Tongue (tissue), 2 donors: ENCODE results near the gene TCTN1. TPM values are rescaled to one million over a fixed set of nuclear protein-coding genes. Genes with fewer than 3 reads are reported as not detected.
A peak's percentile ranks its signal among the peaks of the same experiment; 100 is the strongest.
"Not testable (repeated sequence)": the region's sequence is repeated elsewhere in the genome, so short reads cannot be mapped to it uniquely, and the experiment has no call there.

Experiments
- DNase-seq: peaks from one replicate; pipeline ENCODE4 v3.0.0-alpha.2; 2015
- total RNA-seq: library from RNA; depleted of rRNA; stranded (reverse); fragments of >200 nt; gene quantifications from one replicate; pipeline ENCODE4 v1.2.3, GENCODE V29; 2014

Gene TCTN1
- total RNA-seq, 1 donor from 2014 or later = 21.5 TPM

DNA sequence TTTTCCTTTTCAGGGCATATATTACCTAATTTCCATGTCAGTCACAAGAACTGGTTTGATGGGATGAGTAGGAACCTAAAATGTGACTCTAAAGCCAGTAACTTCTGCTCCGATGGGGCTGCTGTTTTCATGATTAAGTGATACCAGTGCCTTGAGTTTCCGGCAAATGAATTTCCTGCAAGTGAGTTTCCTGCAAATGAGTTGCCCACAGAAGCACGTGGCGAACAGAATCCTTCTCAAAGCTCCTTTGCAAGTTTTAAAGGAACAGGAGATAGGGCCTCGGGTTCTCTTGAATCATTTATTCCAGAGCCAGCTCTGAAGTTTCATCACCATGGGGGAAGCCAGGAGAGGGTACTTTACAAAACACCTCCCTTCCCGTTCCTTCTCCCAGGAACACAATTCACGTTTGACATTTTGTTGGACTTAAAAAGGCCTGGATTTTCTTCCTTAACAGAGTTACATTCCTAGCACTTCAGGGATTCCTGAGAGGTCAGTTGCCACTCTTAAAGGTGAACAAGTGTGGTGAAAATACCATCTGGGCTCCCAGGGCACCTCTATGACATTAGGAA, 28.6 kb upstream of the TCTN1 start:
- no peak for DNase-seq

DNA sequence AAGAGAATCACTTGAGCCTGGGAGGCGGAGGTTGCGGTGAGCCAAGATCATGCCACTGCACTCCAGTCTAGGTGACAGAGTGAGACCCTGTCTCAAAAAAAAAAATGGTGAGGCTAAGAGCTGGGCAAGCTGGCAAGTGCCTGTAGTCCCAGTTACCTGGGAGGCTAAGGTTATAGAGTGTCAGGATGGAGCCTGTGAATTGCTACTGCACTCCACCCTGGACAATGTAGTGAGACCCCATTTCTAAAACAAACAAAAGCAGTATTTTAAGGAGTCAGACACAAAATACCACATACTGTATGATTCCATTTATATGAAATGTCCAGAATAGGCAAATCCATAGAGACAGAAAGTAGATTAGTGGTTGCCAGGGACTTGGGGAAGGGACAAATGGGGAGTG, 26.8 kb upstream of the TCTN1 start:
- DNase-seq = not testable (repeated sequence)

DNA sequence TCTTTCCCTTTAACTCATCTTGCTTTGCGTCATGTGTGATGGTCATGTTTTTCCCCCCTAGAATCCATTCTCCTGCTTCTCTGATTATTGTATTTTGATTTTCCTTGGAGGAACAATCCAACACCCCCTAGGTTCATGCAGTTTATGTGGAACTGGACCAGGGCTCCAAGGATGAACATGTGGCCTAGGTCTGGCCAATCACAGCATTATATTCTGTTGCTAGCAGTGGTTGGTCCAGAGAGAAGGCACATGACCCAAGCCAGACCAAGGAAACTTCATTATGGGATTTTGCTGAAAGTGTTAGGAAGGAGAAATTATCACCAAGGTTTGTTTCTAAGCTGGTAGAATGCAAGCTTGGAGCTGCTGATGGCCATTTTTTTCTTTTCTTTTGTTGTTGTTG, 23.9 kb upstream of the TCTN1 start:
- no peak for DNase-seq

DNA sequence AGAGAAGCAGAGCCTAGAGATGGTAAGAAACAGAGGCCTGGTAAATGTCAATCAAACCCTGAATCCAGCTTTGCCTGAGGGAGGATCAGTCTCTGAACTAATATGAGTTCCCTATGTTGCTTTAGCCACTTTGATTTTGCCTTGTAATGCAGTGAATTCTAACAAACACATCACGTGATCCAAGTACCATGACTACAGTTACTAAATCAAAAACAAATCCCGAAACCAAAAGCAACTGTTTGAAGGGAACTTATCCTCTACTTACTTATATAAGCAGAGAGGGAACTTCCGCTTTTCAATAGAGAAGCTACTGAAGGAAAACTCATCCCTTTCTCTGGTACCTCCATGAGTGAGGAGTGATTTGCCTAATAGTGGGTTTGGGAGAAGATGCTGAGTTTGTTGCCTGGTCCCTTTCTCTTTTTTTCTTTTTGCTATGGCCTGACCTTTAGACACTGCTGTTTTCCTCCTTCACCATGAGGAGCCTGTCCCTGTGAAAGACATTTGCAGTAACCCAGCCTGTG, 23.1 kb upstream of the TCTN1 start:
- DNase-seq = peak; percentile 43

DNA sequence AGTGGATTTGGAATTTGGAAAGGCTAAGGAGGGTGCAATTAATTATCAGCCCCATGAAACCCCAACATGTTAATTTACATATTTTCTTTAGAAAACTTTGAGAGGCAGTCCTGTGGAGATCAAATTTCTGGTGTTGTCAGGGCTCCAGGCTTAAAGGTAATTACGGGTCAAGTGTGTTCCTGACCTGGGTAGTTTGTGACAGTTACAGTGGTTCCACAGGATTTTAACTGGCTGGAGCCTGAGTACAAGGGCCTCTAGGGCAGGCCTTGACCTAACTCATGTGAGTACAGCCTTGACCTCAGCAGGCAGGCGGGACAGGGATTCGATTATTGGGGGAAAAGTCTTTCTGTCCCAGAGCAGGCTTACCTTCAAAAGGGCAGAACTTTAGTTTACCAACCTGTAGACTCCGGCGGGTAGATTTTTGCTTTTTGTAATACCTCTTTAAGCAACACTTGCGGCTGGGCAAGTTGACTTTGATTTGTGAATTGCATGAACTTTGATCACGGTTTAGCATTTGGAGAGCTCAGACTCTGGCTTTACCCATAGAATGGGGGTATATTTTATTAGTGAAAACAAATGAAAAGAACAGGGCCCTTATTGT, 22.4 kb upstream of the TCTN1 start:
- no peak for DNase-seq

DNA sequence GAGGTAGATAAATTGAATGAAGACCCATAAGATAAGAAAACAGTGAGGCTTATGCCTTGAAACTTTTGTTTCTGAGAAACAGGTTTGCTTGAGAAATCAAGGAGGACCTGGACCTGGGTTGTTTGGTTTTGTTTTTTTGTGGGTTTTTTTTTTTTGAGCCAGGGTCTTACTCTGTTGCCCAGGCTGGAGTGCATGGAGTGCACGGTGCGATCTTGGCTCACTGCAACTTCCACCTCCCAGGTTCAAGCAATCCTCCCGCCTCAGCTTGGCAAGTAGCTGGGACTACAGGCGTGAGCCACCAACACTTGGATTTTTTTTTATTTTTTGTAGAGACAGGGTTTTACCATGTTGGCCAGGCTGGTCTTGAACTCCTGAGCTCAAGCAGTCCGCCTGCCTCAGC, 21.9 kb upstream of the TCTN1 start:
- DNase-seq = no peak

DNA sequence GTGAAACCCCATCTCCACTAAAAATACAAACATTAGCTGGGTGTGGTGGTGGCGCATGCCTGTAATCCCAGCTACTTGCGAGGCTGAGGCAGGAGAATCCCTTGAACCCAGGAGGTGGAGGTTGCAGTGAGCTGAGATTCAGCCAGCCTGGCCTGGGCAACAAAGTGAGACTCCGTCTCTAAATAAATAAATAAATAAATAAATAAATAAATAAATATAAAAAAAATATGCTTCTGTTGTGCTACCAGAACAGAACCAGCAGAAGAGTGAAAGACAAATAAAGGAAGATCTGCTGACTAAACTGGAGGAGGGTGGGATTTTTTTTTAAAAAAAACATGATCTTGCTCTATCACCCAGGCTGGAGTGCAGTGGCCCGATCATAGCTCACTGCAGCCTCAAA, 21.0 kb upstream of the TCTN1 start:
- DNase-seq = not testable (repeated sequence)

DNA sequence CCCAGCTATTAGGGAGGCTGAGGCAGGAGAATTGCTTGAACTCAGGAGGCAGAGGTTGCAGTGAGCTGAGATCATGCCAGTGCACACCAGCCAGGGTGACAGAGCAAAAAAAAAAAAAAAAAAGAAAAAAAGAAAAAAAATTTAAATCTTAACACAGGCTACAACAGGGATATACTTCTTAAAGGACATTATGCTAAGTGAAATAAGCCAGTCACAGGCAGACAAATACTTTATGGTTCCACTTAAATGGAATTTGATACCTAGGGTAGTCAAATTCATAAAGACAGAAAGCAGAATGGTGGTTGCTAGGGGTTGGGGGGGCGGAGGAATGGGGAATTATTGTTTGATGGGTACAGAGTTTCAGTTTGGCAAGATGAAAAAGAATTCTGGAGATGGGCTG, 16.0 kb upstream of the TCTN1 start:
- DNase-seq = no peak

DNA sequence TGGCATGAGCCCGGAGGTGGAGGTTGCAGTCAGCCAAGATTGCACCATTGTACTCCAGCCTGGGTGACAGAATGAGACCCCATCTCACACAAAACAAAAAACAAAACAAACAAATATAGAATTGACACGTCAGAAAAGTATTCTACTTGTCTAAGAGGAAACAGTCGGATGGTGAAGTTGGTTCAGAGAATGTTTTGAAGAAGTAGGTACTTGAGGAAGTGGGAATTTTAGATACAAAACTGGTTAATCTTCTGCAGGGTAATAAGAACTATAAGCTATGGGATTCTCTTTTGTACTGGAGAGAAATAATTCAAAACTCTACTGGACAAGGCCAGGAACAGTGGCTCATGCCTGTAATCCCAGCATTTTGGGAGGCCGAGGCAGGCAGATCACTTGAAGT, 14.6 kb upstream of the TCTN1 start:
- no peak for DNase-seq

DNA sequence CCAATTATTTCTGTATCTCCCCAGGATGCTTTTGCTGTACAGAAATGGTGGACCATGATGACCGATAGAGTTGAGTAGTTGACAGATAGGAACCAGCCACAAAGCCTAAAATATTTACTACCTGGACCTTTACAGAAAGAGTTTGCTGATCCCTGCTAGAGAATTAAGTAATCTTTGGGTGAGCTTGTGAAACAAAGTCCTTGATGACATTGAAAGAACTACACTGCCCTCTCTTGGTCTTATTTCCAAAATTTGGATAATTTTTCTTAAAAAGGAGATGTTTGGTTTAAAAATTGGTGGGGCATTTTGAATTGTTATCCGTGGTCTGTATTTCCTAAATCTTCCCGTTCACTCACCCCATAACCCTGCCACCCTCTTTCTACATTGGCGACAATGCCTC, 13.7 kb upstream of the TCTN1 start:
- peak; percentile 59 for DNase-seq

DNA sequence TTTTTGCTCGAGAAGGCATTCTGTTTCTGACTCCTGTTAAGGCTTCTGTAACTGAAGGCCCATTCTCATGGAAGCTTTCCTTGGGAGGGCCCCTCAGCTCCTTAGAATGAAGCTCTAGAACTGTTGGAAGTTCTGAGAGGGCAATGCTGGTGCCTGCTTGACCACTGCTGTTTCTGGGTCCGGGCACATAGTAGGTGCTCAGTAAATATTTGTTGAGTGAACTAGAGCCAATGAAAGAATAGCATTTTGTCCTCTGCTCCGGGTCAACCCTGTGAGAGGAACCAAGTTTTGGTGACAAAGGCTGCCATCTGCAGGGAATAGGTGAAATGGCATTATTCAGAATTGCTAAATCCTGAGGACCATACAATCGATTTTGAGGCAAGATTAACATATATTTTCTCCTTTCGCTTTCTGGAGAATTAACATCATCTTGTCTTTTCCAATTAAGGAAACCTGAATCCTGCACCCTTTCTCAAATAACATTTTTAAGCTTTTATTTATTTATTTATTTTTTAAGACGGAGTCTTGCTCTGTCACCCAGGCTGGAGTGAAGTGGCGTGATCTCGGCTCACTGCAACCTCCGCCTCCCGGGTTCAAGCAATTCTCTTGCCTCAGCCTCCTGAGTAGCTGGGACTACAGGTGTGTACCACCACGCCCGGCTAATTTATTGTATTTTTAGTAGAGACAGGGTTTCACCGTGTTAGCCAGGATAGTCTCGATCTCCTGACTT, 11.7 kb upstream of the TCTN1 start:
- DNase-seq = peak; percentile 70

DNA sequence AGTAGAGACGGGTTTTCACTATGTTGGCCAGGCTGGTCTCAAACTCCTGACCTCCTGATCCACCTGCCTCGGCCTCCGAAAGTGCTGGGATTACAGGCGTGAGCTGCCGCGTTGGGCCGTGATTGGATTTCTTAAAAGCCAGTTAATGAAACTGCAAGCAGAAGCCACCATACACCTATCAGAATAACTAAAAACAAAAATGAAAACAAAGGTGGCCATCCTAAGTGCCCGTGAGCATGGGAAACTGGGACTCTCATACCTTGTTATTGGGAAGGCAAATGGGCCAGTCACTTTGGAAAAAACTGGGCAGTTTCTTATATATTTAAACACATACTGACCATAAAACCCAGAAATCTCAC, 7.7 kb upstream of the TCTN1 start:
- DNase-seq = no peak

DNA sequence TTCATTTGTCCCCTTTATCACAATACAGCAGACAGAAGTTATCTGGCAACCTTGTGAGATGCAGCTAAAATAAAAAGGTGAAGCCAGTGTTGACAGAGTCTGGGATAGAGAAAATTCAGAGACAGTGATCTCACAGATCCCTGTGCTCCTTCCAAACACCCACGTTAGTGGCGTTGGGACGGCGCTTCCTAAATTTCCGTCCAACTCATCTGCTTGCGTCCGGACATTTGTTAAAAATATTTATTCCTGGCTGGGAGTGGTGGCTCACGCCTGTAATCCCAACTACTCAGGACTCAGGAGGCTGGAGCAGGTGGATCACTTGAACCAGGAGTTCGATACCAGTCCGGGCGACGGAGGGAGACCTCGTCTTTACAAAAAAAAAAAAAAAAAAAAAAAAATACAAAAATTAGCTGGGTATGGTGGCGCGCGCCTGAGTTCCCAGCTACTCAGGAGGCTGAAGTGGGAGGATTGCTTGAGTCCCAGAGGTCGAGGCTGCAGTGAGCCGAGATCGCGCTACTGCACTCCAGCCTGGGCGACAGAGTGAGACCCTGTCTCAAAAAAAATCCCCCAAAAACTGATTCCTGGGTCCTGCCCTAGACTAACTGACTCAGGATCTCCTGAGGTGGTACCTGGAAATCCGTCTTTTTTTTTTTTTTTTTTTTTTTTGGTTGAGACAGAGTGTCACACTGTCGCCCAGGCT, 708 bp upstream of the TCTN1 start:
- DNase-seq = no peak

DNA sequence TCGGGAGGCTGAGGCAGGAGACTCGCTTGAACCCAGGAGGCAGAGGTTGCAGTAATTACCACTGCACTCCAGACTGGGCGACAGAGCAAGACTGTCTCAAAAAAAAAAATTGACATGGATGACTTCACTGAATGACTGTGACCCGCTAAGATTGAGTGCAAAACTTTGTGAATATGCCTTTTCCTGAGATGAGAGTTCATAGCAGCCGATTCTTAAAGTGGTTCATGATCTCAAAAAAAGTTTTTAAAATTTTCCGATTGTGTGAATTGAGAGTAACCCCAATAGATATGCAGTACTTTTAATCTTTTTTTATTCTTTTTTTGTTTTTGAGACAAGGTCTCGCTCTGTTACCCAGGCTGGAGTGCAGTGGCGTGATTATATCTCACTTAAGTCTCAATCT, 1.2 kb downstream of the TCTN1 start:
- no peak for DNase-seq

DNA sequence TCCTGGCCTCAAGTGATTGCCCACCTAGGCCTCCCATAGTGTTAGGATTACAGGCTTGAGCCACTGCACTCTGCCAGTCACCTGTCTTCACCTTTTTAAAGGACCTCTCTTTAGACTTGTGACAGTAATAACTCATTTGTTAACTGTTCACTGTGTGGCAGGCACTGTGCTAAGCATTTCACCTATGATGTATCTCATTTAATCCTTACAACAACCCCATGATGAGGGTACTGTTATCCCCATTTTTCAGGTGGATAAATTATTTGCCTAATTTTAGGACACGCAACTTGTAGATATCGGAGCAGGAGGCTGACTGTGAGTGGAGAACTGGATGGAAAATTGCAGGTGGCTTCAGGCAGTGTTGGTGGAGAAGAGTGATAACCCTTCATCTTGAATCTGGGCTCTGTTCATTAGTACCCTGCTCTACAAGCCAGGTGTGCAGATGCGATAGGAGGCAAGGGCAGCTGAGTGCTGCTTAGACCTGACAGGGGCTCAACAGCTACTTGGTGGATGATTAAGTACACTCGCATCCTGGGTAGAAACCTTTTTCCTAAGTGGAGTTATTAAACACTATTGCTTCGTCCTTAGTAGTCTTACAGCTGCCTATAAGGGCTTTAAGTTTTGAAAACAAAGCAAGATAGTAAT, 2.7 kb downstream of the TCTN1 start:
- no peak for DNase-seq

DNA sequence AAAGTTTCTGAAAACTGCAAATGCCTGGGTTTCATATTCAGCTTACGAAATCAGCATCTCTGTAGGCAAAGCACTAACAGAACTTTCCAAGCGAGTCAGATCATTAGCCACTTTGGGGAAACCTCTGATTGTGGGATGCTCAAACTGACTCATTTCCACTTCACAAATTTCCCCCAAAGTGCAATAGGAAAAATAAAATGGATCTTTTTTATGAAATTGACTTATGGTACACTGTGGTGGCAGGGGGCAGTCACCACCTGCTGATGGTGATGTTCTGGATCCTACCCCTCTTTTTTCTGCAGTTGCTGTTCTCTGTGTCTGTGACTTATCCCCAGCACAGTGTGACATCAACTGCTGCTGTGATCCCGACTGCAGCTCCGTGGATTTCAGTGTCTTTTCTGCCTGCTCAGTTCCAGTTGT, 5.6 kb downstream of the TCTN1 start:
- DNase-seq = no peak

DNA sequence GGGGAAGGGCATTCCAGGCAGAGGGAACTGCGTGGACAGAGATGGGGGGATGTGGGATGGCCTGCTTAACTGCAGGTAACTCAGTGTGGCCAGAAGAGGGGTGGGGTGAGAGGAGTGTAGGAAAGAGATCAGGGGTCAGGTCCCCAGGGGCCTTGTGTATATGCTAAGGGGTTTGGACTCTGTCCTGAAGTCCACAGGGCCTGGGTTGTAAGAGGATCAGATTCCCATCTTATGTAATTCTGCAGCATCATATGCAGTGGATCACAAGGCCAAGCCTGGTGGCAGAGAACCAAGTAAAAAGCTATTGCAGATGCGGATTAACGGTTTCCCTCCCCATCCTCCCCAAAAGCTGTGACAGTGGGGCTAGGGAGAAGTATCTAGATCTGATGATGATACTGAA, 8.7 kb downstream of the TCTN1 start:
- no peak for DNase-seq

DNA sequence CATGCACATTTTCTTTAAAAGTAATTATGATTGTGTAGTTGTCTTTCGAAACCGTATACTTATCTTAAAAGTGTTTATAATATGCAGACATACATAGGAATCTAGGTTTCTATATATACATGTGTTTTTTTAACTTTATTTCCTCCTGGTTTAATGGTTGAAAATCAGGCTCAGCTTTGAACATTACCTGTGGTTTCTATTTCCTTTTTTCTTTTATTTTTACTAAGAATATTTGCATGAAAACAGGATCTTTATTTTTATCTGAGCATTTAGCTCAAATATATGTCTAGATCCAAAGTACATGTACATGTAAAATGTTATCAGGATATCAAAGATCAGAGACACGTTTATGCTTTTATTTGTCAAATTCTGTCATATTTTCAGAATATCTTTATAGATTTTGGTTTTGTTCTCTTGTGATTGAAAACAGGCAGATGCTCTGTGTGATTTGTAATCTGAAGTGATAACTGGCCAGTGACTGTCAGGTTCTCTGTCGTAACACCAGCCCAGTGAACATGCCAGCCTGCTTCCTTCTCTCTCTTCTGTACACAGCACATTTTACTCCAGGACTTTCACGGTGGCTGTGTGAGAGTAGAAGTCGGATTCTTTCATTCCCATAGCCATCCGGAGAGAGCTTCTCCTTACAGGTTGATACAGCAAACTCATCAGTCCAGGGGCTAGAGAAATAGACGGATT, 13.7 kb downstream of the TCTN1 start:
- no peak for DNase-seq

DNA sequence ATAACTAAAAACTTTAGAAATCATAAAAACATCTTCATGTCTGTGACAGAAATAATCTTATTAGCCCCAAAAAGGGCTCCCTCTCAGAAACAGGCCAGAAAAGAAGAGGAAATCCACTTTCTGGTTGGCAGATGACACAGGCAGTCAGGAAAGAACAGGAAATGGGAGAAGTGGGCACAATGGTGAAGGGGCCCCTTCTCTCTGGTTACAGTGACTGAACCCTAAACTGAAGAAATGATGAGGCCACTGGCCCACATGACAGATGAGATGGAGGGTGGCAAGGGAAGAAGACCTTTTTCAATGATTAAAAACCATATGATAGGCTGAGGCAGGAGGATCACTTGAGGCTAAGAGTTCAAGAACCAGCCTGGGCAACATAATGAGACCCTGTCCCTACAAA, 21.1 kb downstream of the TCTN1 start:
- DNase-seq = no peak

DNA sequence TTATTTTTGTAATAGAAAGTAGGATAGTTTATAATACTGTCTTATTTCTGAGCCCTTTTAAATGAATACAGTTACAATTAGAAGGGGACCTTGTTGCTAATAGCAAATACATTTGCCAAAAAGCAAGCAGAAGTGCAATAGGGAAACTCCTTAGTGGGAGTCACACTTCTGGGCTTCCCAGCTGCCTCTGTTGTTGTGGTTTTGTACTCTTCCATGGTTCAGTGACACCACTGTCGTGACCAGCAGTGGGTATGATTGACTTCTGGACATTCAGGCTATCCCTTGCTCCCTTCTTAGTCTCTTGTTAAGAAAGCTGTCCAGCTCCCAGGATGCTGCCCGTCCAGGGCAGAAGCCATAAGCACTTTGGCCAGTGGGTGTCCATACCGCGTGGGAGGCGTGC, 22.6 kb downstream of the TCTN1 start:
- no peak for DNase-seq

DNA sequence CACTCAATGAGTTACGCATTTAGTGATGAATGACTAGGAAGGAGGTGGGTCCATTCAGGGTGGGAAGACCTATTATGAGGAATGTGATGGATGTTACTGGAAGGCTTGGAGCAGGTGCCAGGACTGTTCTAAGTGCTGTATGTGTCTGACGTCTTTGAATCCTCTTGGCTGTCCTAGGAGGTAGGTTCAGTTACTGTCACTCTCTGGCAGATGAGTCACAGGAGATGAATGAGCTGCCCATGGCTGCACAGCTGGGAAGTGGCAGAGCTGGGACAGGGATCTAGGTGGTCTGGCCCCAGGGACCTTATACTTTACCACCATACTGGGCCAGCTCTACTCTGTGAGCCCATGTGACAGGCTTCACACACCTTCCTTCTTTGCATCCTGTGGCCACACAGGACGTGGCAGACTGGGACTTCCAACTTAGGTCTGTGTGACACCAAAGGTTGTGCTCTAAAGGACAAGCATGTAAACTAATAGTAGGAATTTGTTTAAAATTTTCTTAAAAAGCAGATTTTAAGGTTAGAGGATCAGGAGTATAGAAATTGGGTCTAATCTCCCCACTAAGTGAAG, 24.0 kb downstream of the TCTN1 start:
- no peak for DNase-seq

DNA sequence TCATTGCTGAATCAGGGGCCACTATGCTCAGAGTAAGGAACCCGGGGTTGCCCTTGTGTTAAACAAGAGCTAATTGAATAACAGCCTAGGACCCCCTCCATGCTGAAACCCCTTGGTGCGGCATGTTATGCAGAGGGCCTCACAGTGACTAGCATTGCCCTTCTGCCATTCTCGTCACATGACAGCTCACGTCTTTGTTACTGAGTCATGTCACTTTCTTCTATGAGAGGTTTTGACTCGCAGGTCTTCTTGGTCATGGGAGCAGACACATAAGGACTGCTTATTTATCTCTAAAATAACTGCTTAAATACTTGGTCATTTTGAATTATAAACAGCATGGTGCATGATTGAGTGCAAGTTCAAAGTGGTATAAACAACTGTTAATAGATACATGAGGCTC, 24.9 kb downstream of the TCTN1 start:
- DNase-seq = no peak
